ENCODE measurements around the gene RTKN. TPM values are rescaled to one million over a fixed set of nuclear protein-coding genes. Genes with fewer than 3 reads are reported as not detected.

RTKN gene
- total RNA-seq, 1 donor from 2014 or later, result 24.6 TPM

GRCh38 chr2:74391580-74392448, 49.9 kb downstream of the RTKN start:
- TF ChIP-seq, protein P1, sequence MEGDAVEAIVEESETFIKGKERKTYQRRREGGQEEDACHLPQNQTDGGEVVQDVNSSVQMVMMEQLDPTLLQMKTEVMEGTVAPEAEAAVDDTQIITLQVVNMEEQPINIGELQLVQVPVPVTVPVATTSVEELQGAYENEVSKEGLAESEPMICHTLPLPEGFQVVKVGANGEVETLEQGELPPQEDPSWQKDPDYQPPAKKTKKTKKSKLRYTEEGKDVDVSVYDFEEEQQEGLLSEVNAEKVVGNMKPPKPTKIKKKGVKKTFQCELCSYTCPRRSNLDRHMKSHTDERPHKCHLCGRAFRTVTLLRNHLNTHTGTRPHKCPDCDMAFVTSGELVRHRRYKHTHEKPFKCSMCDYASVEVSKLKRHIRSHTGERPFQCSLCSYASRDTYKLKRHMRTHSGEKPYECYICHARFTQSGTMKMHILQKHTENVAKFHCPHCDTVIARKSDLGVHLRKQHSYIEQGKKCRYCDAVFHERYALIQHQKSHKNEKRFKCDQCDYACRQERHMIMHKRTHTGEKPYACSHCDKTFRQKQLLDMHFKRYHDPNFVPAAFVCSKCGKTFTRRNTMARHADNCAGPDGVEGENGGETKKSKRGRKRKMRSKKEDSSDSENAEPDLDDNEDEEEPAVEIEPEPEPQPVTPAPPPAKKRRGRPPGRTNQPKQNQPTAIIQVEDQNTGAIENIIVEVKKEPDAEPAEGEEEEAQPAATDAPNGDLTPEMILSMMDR (IDR thresholded peaks at IDR 0.05), result peak; percentile 91 to 96 (median 95)
- no peak for TF ChIP-seq POLR2A (IDR thresholded peaks at IDR 0.05)
- TF ChIP-seq POLR2AphosphoS5 (IDR thresholded peaks at IDR 0.05; ENCODE audit: insufficient read depth in 1 of 2, low read depth in 1 of 2), result peak; percentile 80 to 92
- no peak for DNase-seq (ENCODE audit: extremely low spot score in 2 of 2)
- H3K36me3 ChIP-seq, result no peaks in the 10 kb centered on the region
- H3K9me3 ChIP-seq, result no peaks in the 10 kb centered on the region
- intact Hi-C loops (cut with DNase I), result no loop called here
- no peaks in the 10 kb centered on the region for H3K27me3 ChIP-seq
- H3K4me3 ChIP-seq, result peak overlapping the region; percentile 77 to 97
- peaks cover 45% of the 10 kb centered on the region for H3K4me1 ChIP-seq
- peak overlapping the region; percentile 85 for H3K27ac ChIP-seq

DNA sequence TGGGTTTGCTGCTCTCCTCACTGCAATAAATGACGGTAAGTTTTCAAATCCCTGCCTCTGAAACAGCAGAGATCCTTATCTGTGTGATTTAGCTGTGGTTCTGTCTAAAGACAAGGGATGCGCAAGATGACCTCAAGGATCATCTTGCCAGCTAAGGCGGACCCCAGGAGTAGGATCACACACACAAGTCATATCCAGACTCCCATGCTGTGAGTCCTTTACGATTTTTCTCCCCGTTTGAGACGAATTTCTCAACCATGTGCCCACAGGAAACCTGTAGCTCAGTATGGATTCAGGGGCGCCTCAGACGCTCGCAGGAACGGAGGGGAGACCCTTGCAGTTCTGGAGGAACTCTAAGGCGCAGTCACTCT, 50.5 kb downstream of the RTKN start:
- Histone ChIP-seq H3K36me3 (no peaks in the 10 kb centered on the region), H3K27me3 (no peaks in the 10 kb centered on the region), H3K4me3 (peak overlapping the region; percentile 77 to 97), H3K9me3 (no peaks in the 10 kb centered on the region), H3K27ac (peak overlapping the region; percentile 85), H3K4me1 (peaks cover 48% of the 10 kb centered on the region)
- no peak for TF ChIP-seq POLR2A (IDR thresholded peaks at IDR 0.05)
- TF ChIP-seq POLR2AphosphoS5 (IDR thresholded peaks at IDR 0.05; ENCODE audit: insufficient read depth in 1 of 2, low read depth in 1 of 2), result no peak
- TF ChIP-seq, protein P1 (IDR thresholded peaks at IDR 0.05), result no peak
- no peak for DNase-seq (ENCODE audit: extremely low spot score in 2 of 2)
- intact Hi-C loops (cut with DNase I), result no loop called here

DNA sequence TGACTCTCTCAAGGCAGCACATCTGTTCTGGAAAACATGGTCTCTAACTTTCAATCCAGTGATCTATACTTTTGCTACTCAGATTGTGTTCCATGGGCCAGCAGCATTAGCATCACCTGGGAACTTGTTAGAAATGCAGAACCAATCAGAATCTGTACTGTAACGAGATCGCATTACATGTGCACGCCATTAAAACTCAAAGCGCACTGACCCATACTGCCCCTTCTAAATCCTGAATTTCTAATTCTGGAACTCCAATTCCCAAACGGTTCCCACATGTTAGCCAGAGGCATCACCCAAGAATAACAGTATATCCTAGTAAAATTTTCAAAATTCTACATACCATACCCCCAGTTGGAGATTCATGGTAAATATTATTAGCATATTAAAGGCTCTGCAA, 51.1 kb downstream of the RTKN start:
- H3K9me3 ChIP-seq, result no peaks in the 10 kb centered on the region
- no peak overlapping the region for H3K27ac ChIP-seq
- no peak for DNase-seq (ENCODE audit: extremely low spot score in 2 of 2)
- TF ChIP-seq, protein P1 (IDR thresholded peaks at IDR 0.05), result no peak
- TF ChIP-seq POLR2A (IDR thresholded peaks at IDR 0.05) (no peak), POLR2AphosphoS5 (IDR thresholded peaks at IDR 0.05; ENCODE audit: insufficient read depth in 1 of 2, low read depth in 1 of 2) (no peak)
- H3K4me1 ChIP-seq, result peaks cover 52% of the 10 kb centered on the region
- peaks cover 0 to 3% of the 10 kb centered on the region in 2 donors for H3K36me3 ChIP-seq
- H3K27me3 ChIP-seq, result no peaks in the 10 kb centered on the region
- H3K4me3 ChIP-seq, result peak overlapping the region; percentile 77 to 97
- intact Hi-C loops (cut with DNase I), result no loop called here

- Histone ChIP-seq H3K4me3 (no peak overlapping the region), H3K27me3 (no peaks in the 10 kb centered on the region), H3K36me3 (peaks cover 0 to 4% of the 10 kb centered on the region in 2 donors), H3K9me3 (no peaks in the 10 kb centered on the region), H3K4me1 (peaks cover 77% of the 10 kb centered on the region), H3K27ac (no peak overlapping the region)
- DNase-seq (ENCODE audit: extremely low spot score in 2 of 2), result no peak
- TF ChIP-seq, protein P1 (IDR thresholded peaks at IDR 0.05), result no peak
- TF ChIP-seq POLR2AphosphoS5 (IDR thresholded peaks at IDR 0.05; ENCODE audit: insufficient read depth in 1 of 2, low read depth in 1 of 2) (no peak), POLR2A (IDR thresholded peaks at IDR 0.05) (no peak)
- intact Hi-C loops (cut with DNase I), result no loop called here
Measured at GRCh38 chr2:74387346-74387745, 54.4 kb downstream of the RTKN start.

DNA sequence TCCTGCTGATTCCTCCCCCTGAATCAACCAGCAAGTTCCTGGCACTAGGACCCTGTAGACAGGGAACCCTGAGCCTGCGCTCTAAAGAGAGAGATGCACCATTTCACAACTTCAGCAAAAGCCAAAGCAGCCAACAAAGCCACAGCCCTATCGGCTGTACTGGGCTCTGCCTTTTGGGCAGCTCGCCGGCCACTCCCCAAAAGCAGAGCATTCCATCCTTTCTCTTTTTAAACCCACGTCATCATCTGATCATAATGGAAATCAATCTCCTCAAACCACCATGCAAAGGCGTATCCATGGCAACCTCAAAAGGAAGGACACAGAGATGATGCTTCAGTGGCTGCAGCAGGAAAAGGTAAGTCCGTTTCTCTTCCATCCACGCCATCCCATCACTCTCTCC, 56.3 kb downstream of the RTKN start:
- DNase-seq (ENCODE audit: extremely low spot score in 2 of 2), result no peak
- Histone ChIP-seq H3K36me3 (peaks cover 0 to 4% of the 10 kb centered on the region in 2 donors), H3K9me3 (no peaks in the 10 kb centered on the region), H3K27ac (no peak overlapping the region), H3K4me1 (peaks cover 80% of the 10 kb centered on the region), H3K27me3 (no peaks in the 10 kb centered on the region), H3K4me3 (no peak overlapping the region)
- TF ChIP-seq POLR2A (IDR thresholded peaks at IDR 0.05) (no peak), POLR2AphosphoS5 (IDR thresholded peaks at IDR 0.05; ENCODE audit: insufficient read depth in 1 of 2, low read depth in 1 of 2) (no peak)
- TF ChIP-seq, protein P1 (IDR thresholded peaks at IDR 0.05), result no peak
- intact Hi-C loops (cut with DNase I), result no loop called here

Measured in vagina (tissue), 2 donors.